H1 (cell line): ENCODE measurements around the gene DNAH12. TPM values are rescaled to one million over a fixed set of nuclear protein-coding genes. Genes with fewer than 3 reads are reported as not detected.
"Not testable (repeated sequence)": the region's sequence is repeated elsewhere in the genome, so short reads cannot be mapped to it uniquely, and the experiment has no call there.

Experiments
- CTCF ChIA-PET: fragments of 300-600 bp; sonication (Branson Sonifier 250); formaldehyde crosslinking; loops from one replicate; lab custom pipeline; 2021; ENCODE audit not compliant: partially characterized antibody; lab: Charles Lee
- POLR2A ChIA-PET: fragments of 300-600 bp; sonication (Branson Sonifier 250); formaldehyde crosslinking; loops from one replicate; lab custom pipeline; 2021; ENCODE audit warnings: inconsistent platforms; ENCODE audit not compliant: partially characterized antibody; lab: Charles Lee
- DNase-seq, 2 experiments: peaks; one replicate each; pipeline versions ENCODE4 v3.0.0 to v3.0.0-alpha.2; 2010 to 2022; ENCODE audit warnings: low spot score in 2 of 2, low read depth in 1 of 2, mixed read lengths in 1 of 2
- FAIRE-seq: peaks from 2 replicates; lab custom pipeline; 2011; peaks lifted over from hg19 to GRCh38; lab: Jason Lieb, UNC
- H2AFZ ChIP-seq: 2 replicates; pipeline ENCODE4 v1.8.1; 2012; ENCODE audit warnings: low read length, inconsistent platforms
- H2AK5ac ChIP-seq: 2 replicates; pipeline ENCODE4 v1.6.1; 2013; ENCODE audit warnings: low read depth, low read length
- H2BK120ac ChIP-seq: replicated peaks from 2 replicates; pipeline ENCODE3; 2013; ENCODE audit warnings: low read depth, low read length, inconsistent platforms
- H2BK12ac ChIP-seq: 2 replicates; pipeline ENCODE4 v1.6.1; 2013; ENCODE audit warnings: low read depth, low read length
- H2BK15ac ChIP-seq: 2 replicates; pipeline ENCODE4 v1.6.1; 2013; ENCODE audit warnings: low read length
- H2BK20ac ChIP-seq: 2 replicates; pipeline ENCODE4 v1.6.1; 2013; ENCODE audit warnings: low read length
- H2BK5ac ChIP-seq: 2 replicates; pipeline ENCODE4 v1.6.1; 2013; ENCODE audit warnings: low read depth, low read length
- H3K14ac ChIP-seq: 2 replicates; pipeline ENCODE4 v1.6.1; 2013; ENCODE audit warnings: inconsistent platforms; ENCODE audit not compliant: insufficient read length
- H3K18ac ChIP-seq: 2 replicates; pipeline ENCODE4 v1.6.1; 2013; ENCODE audit warnings: low read length; ENCODE audit errors: extremely low read depth
- H3K23ac ChIP-seq: 2 replicates; pipeline ENCODE4 v1.6.1; 2013; ENCODE audit warnings: inconsistent platforms; ENCODE audit not compliant: insufficient read length
- H3K23me2 ChIP-seq: 2 replicates; pipeline ENCODE4 v1.6.1; 2013; ENCODE audit warnings: low read depth, low read length
- H3K27ac ChIP-seq: 2 replicates; pipeline ENCODE4 v1.6.1; 2011; ENCODE audit warnings: low read depth, low read length, inconsistent platforms
- H3K27me3 ChIP-seq, 4 experiments: replicated peaks in 1 of 4; 1 replicate in 1 of 4; 2 replicates in 3 of 4; pipeline versions ENCODE4 v1.6.1 to v1.8.1; 2011 to 2013; ENCODE audit warnings: low read length in 3 of 4, mild to moderate bottlenecking in 3 of 4, inconsistent platforms in 2 of 4, mixed read lengths in 2 of 4, moderate library complexity in 1 of 4; ENCODE audit not compliant: control insufficient read depth in 3 of 4, insufficient read depth in 3 of 4; ENCODE audit errors: extremely low read depth in 1 of 4
- H3K36me3 ChIP-seq, 4 experiments: 2 replicates each; pipeline versions ENCODE4 v1.6.1 to v1.8.1; 2011 to 2013; ENCODE audit warnings: mild to moderate bottlenecking in 4 of 4, low read length in 3 of 4, moderate library complexity in 2 of 4, control low read depth in 1 of 4, inconsistent platforms in 1 of 4; ENCODE audit not compliant: insufficient read depth in 4 of 4, control insufficient read depth in 2 of 4
- H3K4ac ChIP-seq: replicated peaks from 2 replicates; pipeline ENCODE3; 2013; ENCODE audit warnings: low read length, low read depth, mixed read lengths, inconsistent platforms; ENCODE audit not compliant: insufficient read length
- H3K4me1 ChIP-seq, 4 experiments: replicated peaks in 1 of 4; 1 replicate in 1 of 4; 2 replicates in 3 of 4; pipeline versions ENCODE4 v1.6.1 to v1.8.1; 2011 to 2013; ENCODE audit warnings: low read length in 3 of 4, inconsistent platforms in 2 of 4, mixed read lengths in 1 of 4; ENCODE audit not compliant: insufficient read depth in 4 of 4, control insufficient read depth in 3 of 4
- H3K4me2 ChIP-seq, 2 experiments: 2 replicates each; pipeline versions ENCODE4 v1.6.1 to v1.8.1; 2011 to 2013; ENCODE audit warnings: low read depth in 2 of 2, low read length in 2 of 2, control low read depth in 1 of 2, inconsistent platforms in 1 of 2, mild to moderate bottlenecking in 1 of 2; ENCODE audit not compliant: insufficient read depth in 1 of 2
- H3K4me3 ChIP-seq, 4 experiments: fragments of 200-600, 300-600 bp in 1 of 4; sonication (generic), shearing (Covaris generic), sonication (Bioruptor Twin) in 1 of 4; 2 replicates each; pipeline versions ENCODE4 v1.5.1 to v1.8.1; 2011 to 2016; ENCODE audit warnings: low read length in 4 of 4, low read depth in 3 of 4, control low read depth in 2 of 4, inconsistent platforms in 2 of 4, mild to moderate bottlenecking in 2 of 4, mixed read lengths in 1 of 4, moderate library complexity in 1 of 4; ENCODE audit not compliant: insufficient read depth in 2 of 4; ENCODE audit errors: extremely low read depth in 1 of 4
- H3K56ac ChIP-seq: replicated peaks from 2 replicates; pipeline ENCODE3; 2013; ENCODE audit warnings: low read depth, mild to moderate bottlenecking, mixed read lengths, low read length, inconsistent platforms; ENCODE audit not compliant: insufficient read length
- H3K79me1 ChIP-seq: 2 replicates; pipeline ENCODE4 v1.6.1; 2013; ENCODE audit warnings: low read depth, low read length, control low read depth
- H3K79me2 ChIP-seq, 2 experiments: 2 replicates each; pipeline versions ENCODE4 v1.6.1 to v1.8.1; 2012 to 2013; ENCODE audit warnings: low read length in 2 of 2, mild to moderate bottlenecking in 2 of 2, inconsistent platforms in 1 of 2; ENCODE audit not compliant: insufficient read depth in 2 of 2, control insufficient read depth in 1 of 2
- H3K9ac ChIP-seq, 4 experiments: replicated peaks in 1 of 4; 1 replicate in 1 of 4; 2 replicates in 3 of 4; pipeline versions ENCODE4 v1.6.1 to v1.8.1; 2011 to 2013; ENCODE audit warnings: low read depth in 3 of 4, low read length in 3 of 4, control low read depth in 2 of 4, mild to moderate bottlenecking in 2 of 4, moderate library complexity in 2 of 4, inconsistent platforms in 1 of 4; ENCODE audit errors: extremely low read depth in 1 of 4
- H3K9me3 ChIP-seq, 2 experiments: 2 replicates each; pipeline versions ENCODE4 v1.6.1 to v1.8.1; 2012 to 2013; ENCODE audit warnings: mild to moderate bottlenecking in 2 of 2, moderate library complexity in 2 of 2, control low read depth in 1 of 2, inconsistent platforms in 1 of 2, low read depth in 1 of 2, low read length in 1 of 2, mixed read lengths in 1 of 2; ENCODE audit not compliant: insufficient read depth in 2 of 2
- H4K20me1 ChIP-seq, 2 experiments: replicated peaks in 1 of 2; 2 replicates each; pipeline versions ENCODE3 to v1.8.1; 2011 to 2013; ENCODE audit warnings: inconsistent platforms in 2 of 2, low read length in 2 of 2, mild to moderate bottlenecking in 1 of 2; ENCODE audit not compliant: insufficient read depth in 2 of 2, control insufficient read depth in 1 of 2
- H4K5ac ChIP-seq: 2 replicates; pipeline ENCODE4 v1.6.1; 2013; ENCODE audit warnings: low read length, low read depth, mixed read lengths, inconsistent platforms; ENCODE audit not compliant: insufficient read length
- H4K8ac ChIP-seq: 2 replicates; pipeline ENCODE4 v1.8.0; 2013; ENCODE audit warnings: mild to moderate bottlenecking, moderate library complexity, low read length, inconsistent platforms; ENCODE audit not compliant: insufficient read depth; ENCODE audit errors: extremely low read depth
- H4K91ac ChIP-seq: replicated peaks from 2 replicates; pipeline ENCODE3; 2013; ENCODE audit warnings: low read length, mixed read lengths, inconsistent platforms; ENCODE audit not compliant: insufficient read length
- CREB1 ChIP-seq: IDR thresholded peaks from 2 replicates; pipeline ENCODE4 v1.6.1; 2012; ENCODE audit warnings: inconsistent platforms
- NRF1 ChIP-seq: IDR thresholded peaks from 2 replicates; pipeline ENCODE4 v1.6.1; 2011; ENCODE audit warnings: mild to moderate bottlenecking, low read depth, low read length, improper control_type of control experiment
- TAF1 ChIP-seq: IDR thresholded peaks from 2 replicates; pipeline ENCODE4 v1.6.1; 2011; ENCODE audit warnings: mild to moderate bottlenecking, low read depth, low read length
- WGBS, 2 experiments: shearing (Covaris generic) in 1 of 2; methylation state at CpG; one replicate each; pipeline versions ENCODE4 v1.1.6 to v1.1.7; 2013 to 2015; ENCODE audit warnings: low lambda C conversion rate in 2 of 2, mixed read lengths in 2 of 2, inconsistent platforms in 1 of 2, low coverage in 1 of 2, missing lambda C conversion rate in 1 of 2; ENCODE audit not compliant: insufficient replicate concordance in 2 of 2, insufficient coverage in 1 of 2, insufficient read length in 1 of 2; ENCODE audit errors: extremely low coverage in 1 of 2, missing lambda C conversion rate in 1 of 2; 5-methylcytosine and 5-hydroxymethylcytosine counted together
- polyA plus RNA-seq, 7 experiments: library from polyadenylated mRNA; depleted of rRNA in 3 of 7; stranded (reverse) in 5 of 7; unstranded in 2 of 7; fragments of >200 nt in 5 of 7; fragments of 200-250 nt in 2 of 7; gene quantifications; 1 replicate in 5 of 7; 2 replicates in 1 of 7; 4 replicates in 1 of 7; pipeline versions ENCODE4 v1.2.1 to v1.2.3, GENCODE V29; 2011 to 2013; ENCODE audit warnings: missing spikeins in 2 of 7, mixed read lengths in 2 of 7
- total RNA-seq: library from RNA; stranded (reverse); fragmentation: NEBNext Ultra II Directional; extraction: Animal tissue kit (Norgen Biotek cat#: 25700); gene quantifications from 2 replicates; pipeline ENCODE4 v1.2.1, GENCODE V29; 2021

Gene DNAH12
- total and polyA plus RNA-seq, 2 of the 8 experiments (the other 6 are each of a cell fraction or from before 2014, with no cell fraction given): not detected

DNA sequence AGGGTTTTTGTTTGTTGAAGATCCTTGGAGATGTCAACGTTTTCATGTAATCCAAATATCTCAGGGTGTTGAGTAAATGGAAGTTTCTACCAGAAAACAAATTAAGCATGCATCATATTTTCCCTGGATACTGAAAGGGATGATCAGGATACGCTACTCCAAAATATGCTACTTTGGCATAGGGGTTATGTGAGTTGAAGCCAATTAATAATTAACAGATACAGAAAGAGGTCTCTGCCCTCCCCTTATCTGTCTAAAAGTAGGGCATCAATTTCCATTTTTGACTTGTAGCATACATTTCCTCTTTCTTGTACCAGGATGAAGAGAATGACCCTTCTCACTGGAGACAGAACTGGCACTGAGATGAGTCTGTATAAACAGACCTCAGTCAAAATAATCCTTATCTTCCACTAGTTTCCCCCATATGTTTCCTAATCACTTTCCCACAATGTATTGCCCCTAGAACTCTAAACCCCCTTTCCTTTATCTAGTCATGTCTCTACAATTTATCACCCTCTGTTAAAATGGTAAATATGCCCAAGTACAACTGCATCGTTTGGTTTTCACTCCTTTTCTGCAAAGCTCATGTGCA, 234.3 kb downstream of the DNAH12 start (continued):
- TF ChIP-seq NRF1: no peak
- no peak for TF ChIP-seq TAF1
- no peak for TF ChIP-seq CREB1

DNA sequence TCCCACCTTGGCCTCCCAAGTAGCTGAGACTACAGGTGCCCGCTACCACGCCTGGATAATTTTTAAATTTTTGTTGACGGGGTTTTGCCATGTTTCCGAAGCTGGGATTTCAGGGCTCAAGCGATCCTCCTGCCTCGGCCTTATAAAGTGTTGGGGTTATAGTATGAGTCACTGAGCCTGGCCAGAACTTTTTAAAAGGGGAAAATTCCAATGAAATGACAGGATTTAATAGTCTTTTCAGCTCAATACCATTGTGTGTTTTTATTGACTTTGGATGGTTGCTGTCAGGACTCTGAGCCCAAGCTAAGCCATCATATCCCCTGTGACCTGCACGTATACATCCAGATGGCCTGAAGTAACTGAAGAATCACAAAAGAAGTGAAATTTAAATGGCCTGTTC, 240.6 kb downstream of the DNAH12 start:
- H4K8ac ChIP-seq, H4K20me1 ChIP-seq, H3K14ac ChIP-seq, DNase-seq, H3K79me1 ChIP-seq, H3K56ac ChIP-seq, H3K27me3 ChIP-seq, H3K4me3 ChIP-seq, H2BK20ac ChIP-seq, H3K23me2 ChIP-seq, H2BK120ac ChIP-seq, H3K4me2 ChIP-seq, H3K36me3 ChIP-seq, H3K9ac ChIP-seq, H2BK12ac ChIP-seq, H2BK5ac ChIP-seq, POLR2A ChIA-PET, H4K91ac ChIP-seq, H2AK5ac ChIP-seq, H3K9me3 ChIP-seq, H4K5ac ChIP-seq, H3K4ac ChIP-seq, H3K79me2 ChIP-seq, H2BK15ac ChIP-seq, H3K27ac ChIP-seq, H3K4me1 ChIP-seq, CTCF ChIA-PET, H3K18ac ChIP-seq, FAIRE-seq, H3K23ac ChIP-seq: not testable (repeated sequence)
- 0 out of 2 replicates have a peak overlapping the region, but pooled peaks have one; percentile 7 for H2AFZ ChIP-seq
- 95% methylated on average over 7 of the region's 7 CpGs; no CpG with 5 or more reads in 1 of the 2 experiments for WGBS, 2 experiments
